ACC112 (cell line): ENCODE measurements around the gene PARP3.
"Not testable (repeated sequence)": the region's sequence is repeated elsewhere in the genome, so short reads cannot be mapped to it uniquely, and the experiment has no call there.

Experiments
- H2AFZ ChIP-seq: fragments of 200-600 bp; sonication (generic); one replicate; pipeline ENCODE4 v1.6.0; 2017; ENCODE audit warnings: antibody characterized with exemption, low read length; ENCODE audit not compliant: unreplicated experiment
- H3K27ac ChIP-seq: fragments of 200-600 bp; sonication (generic); 2 replicates; pipeline ENCODE4 v1.5.1; 2014; ENCODE audit warnings: low read depth, mild to moderate bottlenecking, antibody characterized with exemption, low read length, moderate library complexity
- H3K27me3 ChIP-seq: fragments of 200-600 bp; sonication (generic); 2 replicates; pipeline ENCODE4 v1.6.1; 2014; ENCODE audit warnings: mild to moderate bottlenecking, antibody characterized with exemption, low read length, moderate library complexity, mixed read lengths; ENCODE audit not compliant: insufficient read depth
- H3K36me3 ChIP-seq: fragments of 200-600 bp; sonication (generic); 2 replicates; pipeline ENCODE4 v1.6.1; 2016; ENCODE audit warnings: mild to moderate bottlenecking, antibody characterized with exemption, low read length, moderate library complexity, mixed read lengths; ENCODE audit not compliant: insufficient read depth
- H3K4me1 ChIP-seq: fragments of 200-600 bp; sonication (generic); one replicate; pipeline ENCODE4 v1.6.1; 2016; ENCODE audit warnings: low read length, mixed read lengths; ENCODE audit not compliant: insufficient read depth, unreplicated experiment, control insufficient read depth
- H3K4me3 ChIP-seq: fragments of 200-600 bp; sonication (generic); 2 replicates; pipeline ENCODE4 v1.5.1; 2014; ENCODE audit warnings: mild to moderate bottlenecking, low read depth, low read length
- H3K79me2 ChIP-seq: fragments of 200-600 bp; sonication (generic); one replicate; pipeline ENCODE4 v1.6.0; 2016; ENCODE audit warnings: low read length; ENCODE audit not compliant: control insufficient read depth, unreplicated experiment, insufficient read depth

The PARP3 gene

DNA sequence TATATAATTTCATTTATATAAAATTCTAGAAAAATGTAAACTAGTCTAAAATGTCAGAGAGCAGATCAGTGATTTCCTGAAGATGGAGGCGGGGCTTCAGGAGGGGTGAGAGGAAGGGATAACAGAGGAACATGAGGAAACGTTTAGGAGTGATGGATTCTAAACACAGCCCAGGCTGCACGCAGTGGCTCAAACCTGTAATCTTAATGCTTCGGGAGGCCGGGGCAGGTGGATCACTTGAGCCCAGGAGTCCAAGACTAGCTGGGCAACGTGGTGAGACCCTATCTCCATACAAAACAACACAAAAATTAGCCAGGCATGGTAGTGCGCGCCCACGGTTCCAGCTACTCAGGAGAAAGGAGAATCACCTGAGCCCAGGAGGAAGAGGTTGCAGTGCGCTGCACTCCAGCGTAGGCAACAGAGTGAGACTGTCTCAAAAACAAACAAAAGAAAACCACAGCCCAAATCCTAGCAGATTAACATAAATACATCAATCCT lies 21.0 kb upstream of the PARP3 start:
- no peak overlapping the region for H2AFZ ChIP-seq
- H3K27ac ChIP-seq: no peak overlapping the region
- H3K36me3 ChIP-seq: no peaks in the 10 kb centered on the region
- H3K79me2 ChIP-seq: no peaks in the 10 kb centered on the region
- peaks cover 38% of the 10 kb centered on the region for H3K27me3 ChIP-seq
- H3K4me1 ChIP-seq: no peaks in the 10 kb centered on the region
- no peak overlapping the region for H3K4me3 ChIP-seq

DNA sequence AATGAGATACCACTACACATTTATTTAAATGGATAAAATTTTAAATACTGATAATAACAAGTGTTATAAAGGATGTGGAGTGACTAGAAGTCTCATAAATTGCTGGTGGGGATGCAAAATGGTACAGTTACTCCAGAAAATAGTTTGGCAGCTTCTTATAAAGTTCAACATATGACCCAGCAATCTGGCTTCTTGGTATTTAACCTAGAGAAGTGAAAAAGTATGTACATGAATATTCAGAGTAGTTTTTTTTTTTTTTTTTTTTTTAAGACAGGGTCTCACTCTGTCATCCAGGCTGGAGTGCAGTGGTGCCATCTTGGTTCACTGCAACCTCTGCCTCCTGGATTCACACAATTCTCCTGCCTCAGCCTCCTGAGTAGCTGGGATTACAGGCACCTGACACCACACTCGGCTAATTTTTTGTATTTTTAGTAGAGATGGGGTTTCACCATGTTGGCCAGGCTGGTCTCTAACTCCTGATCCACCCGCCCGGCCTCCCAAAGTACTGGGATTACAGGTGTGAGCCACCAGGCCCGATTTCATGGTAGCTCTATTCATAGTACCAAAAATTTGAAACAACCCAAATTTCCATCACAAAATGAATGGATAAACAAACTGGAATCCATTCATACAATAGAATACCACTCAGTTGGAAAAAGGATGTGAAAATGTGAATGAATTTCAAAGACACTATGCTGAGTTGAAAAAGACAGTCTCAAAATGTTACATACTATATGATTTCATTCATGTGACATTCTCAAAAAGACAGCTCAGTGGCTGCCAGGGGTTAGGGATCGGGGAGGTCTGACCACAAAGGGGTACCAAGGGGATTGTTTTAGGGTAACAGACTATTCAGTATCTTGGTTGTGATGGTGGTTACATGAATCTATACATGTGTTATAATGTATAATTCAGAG lies 14.8 kb upstream of the PARP3 start:
- Histone ChIP-seq H3K4me3 (no peak overlapping the region), H3K36me3 (no peaks in the 10 kb centered on the region), H3K79me2 (no peaks in the 10 kb centered on the region), H3K4me1 (no peaks in the 10 kb centered on the region), H3K27me3 (peaks cover 3% of the 10 kb centered on the region; the same call in 1 of the 2 replicates), H2AFZ (no peak overlapping the region), H3K27ac (no peak overlapping the region)

DNA sequence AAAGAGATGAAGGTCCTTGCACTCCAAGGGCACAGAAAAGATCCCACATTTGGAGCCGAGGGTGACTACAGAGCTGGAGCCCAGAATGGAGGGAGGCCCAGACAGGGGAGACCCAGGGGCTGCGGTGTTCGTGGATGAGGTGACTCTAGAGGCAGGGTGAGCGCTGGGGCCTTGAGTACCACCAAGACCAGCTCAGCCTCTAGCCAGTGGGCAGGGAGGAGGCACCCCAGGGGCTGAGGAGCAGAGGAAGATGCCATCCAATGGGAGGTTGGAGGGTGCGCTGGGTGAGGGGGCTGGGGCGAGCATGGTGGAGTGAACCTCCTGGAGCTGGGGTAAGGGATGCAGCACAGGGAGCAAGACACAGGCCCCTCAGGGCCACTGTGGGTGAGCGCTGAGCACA lies 13.7 kb upstream of the PARP3 start:
- Histone ChIP-seq H3K4me1 (no peaks in the 10 kb centered on the region), H3K27me3 (no peaks in the 10 kb centered on the region), H3K36me3 (no peaks in the 10 kb centered on the region), H2AFZ (no peak overlapping the region), H3K4me3 (no peak overlapping the region), H3K27ac (no peak overlapping the region), H3K79me2 (no peaks in the 10 kb centered on the region)

DNA sequence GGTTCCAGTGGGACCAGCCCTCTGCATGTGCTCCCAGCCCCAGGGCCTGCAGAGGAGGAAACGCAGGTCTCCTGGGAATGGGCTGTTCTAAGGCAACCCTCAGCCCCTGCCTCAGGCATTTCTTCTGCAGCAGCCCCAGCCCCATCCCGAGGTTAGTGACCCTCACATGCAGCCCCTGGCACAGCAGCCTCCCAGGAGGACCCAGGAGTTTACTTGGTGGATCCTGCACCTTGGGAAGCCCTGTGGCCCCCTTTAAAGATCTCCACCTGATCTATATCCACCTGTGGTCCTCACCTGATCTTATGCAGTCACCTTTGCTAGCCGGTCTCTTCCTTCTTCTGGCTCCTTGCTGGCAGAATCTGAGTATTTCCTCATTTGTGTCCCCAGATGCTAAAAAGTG lies 13.2 kb upstream of the PARP3 start:
- H3K36me3 ChIP-seq, H2AFZ ChIP-seq, H3K27me3 ChIP-seq, H3K79me2 ChIP-seq, H3K4me1 ChIP-seq, H3K4me3 ChIP-seq, H3K27ac ChIP-seq: not testable (repeated sequence)

DNA sequence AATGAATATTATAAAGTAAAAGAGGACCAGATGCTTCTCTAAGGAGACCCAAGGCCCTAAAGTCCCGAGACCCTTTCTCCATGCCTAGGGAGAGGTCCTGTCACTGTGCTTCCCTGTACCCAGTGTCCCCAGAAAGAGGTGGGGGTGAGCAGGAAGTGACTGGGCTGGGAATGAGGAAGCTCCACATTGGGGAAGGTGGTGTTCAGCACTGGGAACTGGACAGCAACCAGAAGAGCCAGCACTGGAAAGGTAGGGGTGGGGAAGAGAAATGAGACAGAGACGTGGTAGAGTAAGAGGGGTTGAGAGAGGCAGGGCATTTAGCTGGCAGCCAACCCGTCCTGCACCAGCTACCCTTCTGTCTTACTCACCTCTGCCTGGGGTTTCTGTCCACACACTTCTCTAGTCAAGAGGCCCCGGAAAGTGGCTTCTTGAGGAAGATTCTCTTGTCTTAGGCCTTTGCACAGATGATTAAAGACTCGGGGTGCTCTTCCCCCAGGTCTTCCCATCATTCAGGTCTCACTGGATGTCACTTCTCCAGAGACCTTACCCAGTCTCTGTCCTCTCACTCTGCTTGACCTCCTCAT lies 12.7 kb upstream of the PARP3 start:
- no peaks in the 10 kb centered on the region for H3K4me1 ChIP-seq
- H2AFZ ChIP-seq: no peak overlapping the region
- no peaks in the 10 kb centered on the region for H3K36me3 ChIP-seq
- H3K4me3 ChIP-seq: no peak overlapping the region
- H3K27ac ChIP-seq: no peak overlapping the region
- H3K27me3 ChIP-seq: no peaks in the 10 kb centered on the region
- no peaks in the 10 kb centered on the region for H3K79me2 ChIP-seq

DNA sequence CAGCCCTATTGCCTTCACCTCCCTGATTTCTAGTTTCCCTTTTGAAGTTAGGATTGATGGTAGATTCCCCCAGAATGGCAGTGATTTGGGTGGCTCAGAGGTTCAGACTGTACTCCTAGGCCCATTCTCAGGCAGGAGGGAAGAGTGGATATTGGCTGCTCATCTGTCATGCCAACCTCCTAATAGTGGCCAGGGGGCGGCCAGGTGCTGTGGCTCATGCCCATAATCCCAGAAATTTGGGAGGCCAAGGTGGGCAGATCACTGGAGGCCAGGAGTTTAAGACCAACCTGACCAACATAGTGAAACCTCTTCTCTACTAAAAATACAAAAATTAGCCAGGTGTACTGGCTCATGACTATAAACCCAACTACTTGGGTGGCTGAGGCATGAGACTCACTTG lies 11.7 kb upstream of the PARP3 start:
- no peak overlapping the region for H3K27ac ChIP-seq
- H3K36me3 ChIP-seq: no peaks in the 10 kb centered on the region
- no peak overlapping the region for H2AFZ ChIP-seq
- H3K27me3 ChIP-seq: no peaks in the 10 kb centered on the region
- H3K4me3 ChIP-seq: no peak overlapping the region
- H3K79me2 ChIP-seq: no peaks in the 10 kb centered on the region
- no peaks in the 10 kb centered on the region for H3K4me1 ChIP-seq

DNA sequence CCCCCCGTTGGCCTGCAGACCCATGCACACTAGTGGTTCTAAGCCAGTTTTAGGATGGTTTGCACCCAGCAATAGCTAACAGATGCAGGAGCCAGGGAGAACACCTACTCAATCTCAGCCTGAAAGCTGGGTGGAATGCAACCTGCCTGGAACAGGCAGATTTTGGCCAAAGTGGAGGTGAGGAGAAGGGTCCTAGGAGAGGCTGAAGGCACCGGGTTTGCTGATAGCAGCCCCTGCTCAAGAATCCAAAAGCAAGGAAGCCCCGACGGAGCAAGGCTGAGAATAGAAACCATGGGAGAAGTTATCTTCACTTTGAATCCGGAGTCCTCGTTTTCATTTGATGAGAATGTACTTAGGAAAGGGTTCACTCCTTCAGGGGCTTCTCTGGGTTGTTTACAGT lies 10.4 kb upstream of the PARP3 start:
- no peak overlapping the region for H2AFZ ChIP-seq
- no peaks in the 10 kb centered on the region for H3K27me3 ChIP-seq
- H3K4me1 ChIP-seq: no peaks in the 10 kb centered on the region
- no peaks in the 10 kb centered on the region for H3K36me3 ChIP-seq
- no peaks in the 10 kb centered on the region for H3K79me2 ChIP-seq
- no peak overlapping the region for H3K27ac ChIP-seq
- no peak overlapping the region for H3K4me3 ChIP-seq

DNA sequence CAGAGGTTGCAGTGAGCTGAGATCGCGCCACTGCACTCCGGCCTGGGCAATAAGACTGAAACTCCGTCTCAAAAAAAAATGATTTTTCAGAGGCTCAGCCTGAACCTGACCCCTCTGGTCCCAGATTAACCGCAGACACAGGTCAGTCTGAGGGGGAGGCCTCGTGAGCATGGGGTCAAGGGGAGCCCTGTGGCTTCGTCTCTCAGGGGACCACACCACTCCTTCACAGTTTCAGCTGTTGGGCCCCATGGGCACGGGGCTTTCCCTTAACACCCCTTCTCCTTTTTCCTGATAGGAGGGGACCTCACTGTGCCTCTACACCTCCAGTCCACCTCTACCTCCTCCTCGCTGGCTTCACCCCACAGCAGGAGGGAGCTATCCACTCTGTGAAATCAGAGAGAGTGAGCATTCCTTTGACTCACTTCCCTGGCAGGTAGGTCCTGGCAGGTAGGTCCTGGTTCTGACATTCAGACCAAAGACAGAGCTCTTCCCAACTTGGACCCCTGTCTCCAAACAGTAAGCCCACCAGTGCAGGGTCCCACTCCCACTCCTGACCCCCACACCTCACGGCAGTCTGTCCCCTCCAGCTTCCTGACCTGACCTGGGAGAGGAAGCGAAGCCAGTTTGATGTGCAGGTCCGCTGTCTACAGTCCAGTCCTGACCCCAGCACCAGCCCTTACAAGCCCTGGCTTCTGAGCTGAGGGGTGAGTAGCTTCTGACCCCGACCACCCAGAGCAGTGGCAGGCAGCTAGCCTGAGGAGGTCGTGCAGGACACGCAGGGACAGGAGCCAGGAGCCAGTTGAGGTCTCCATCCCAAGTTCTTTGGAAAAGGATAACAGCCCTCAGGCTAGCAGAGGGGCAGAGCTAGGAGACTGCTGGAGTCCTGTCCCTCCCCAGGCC lies 9.4 kb upstream of the PARP3 start:
- H3K27me3 ChIP-seq: no peaks in the 10 kb centered on the region
- H3K4me1 ChIP-seq: no peaks in the 10 kb centered on the region
- no peak overlapping the region for H3K4me3 ChIP-seq
- H3K27ac ChIP-seq: no peak overlapping the region
- peaks cover 3% of the 10 kb centered on the region; the same call in 1 of the 2 replicates for H3K36me3 ChIP-seq
- H2AFZ ChIP-seq: no peak overlapping the region
- no peaks in the 10 kb centered on the region for H3K79me2 ChIP-seq

DNA sequence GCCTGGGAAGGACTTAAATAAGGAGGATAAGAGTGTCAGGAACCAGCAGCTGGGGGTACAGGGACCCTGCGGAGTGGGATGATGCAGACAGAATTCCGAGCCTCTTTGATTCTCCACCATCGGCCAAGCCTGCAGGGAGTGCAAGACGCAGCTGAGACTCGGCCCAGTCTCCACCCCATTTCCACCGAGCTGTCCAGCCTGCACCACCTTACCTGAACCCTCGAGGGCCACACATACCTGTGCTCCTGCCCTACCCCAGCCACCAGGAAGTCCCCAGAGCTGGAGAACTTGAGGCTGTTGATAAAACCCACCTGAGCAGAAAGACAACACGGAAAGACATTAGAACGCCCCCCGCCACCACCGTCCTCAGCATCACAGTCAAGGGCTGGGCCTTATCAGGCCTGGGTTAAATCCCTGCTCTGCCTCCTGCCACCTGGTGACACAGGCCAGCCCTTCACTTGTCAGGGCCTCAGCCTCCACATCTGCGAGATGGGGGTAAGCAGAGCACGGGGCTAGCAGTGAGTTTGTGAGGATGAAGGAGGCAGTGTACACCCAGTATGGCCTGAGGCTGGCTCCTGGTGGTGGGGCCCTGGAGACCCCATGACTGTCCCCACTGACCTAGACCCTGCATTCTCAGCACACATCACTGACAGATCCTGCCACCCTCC lies 8.6 kb upstream of the PARP3 start:
- no peaks in the 10 kb centered on the region for H3K79me2 ChIP-seq
- no peaks in the 10 kb centered on the region for H3K27me3 ChIP-seq
- no peak overlapping the region for H3K27ac ChIP-seq
- H2AFZ ChIP-seq: no peak overlapping the region
- peaks cover 3% of the 10 kb centered on the region; the same call in 1 of the 2 replicates for H3K36me3 ChIP-seq
- no peak overlapping the region for H3K4me3 ChIP-seq
- no peaks in the 10 kb centered on the region for H3K4me1 ChIP-seq
